ENCODE data around the gene MADCAM1.

MADCAM1 gene

DNA sequence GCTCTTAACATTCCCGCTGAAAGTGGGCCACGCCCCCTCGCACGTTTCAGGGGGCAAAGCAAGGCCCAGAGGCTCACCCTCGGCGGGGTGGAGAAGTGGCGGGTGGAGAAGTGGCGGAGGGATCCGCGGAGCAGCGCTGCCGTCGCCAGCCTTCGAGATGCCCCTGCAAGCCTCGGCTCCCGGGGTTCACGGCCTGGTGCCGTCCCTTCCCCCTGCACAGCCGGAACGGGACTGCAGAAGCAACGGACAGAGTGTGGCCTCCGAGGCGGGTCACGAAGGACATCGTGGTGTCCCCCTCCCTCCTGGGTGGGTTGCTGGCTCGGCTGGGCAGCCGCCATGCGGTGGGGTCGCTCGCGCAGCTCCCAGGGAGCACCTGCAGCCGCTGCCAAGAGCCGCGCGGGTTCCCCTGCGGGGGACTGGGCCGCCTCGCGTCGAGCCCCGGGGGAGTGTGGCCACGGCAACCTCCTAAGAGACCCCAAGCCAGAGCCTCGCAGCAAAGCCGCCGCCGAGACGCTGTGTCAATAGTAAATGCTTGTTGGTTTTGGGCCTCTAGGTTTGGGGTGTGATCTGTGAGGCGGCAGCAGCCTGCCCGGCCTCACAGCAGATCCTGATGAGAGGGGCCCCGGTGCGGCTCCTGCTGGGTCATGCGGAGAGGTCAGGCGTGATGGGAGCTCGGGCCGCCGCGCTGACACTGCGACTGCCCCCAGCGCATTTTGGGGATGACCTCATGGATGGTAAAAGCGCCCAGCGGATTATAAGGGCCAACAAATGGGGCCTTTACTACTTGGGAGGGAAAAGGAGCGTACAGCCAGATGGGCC is 16.5 kb downstream of the MADCAM1 start:
- Histone ChIP-seq H3K4me3 (ENCODE audit: low read depth, low read length) (no peak overlapping the region), H3K36me3 (replicated peaks) (no peaks in the 10 kb centered on the region), H3K27me3 (replicated peaks) (no peaks in the 10 kb centered on the region), H3K27ac (no peak overlapping the region)
- TF ChIP-seq, protein P1, sequence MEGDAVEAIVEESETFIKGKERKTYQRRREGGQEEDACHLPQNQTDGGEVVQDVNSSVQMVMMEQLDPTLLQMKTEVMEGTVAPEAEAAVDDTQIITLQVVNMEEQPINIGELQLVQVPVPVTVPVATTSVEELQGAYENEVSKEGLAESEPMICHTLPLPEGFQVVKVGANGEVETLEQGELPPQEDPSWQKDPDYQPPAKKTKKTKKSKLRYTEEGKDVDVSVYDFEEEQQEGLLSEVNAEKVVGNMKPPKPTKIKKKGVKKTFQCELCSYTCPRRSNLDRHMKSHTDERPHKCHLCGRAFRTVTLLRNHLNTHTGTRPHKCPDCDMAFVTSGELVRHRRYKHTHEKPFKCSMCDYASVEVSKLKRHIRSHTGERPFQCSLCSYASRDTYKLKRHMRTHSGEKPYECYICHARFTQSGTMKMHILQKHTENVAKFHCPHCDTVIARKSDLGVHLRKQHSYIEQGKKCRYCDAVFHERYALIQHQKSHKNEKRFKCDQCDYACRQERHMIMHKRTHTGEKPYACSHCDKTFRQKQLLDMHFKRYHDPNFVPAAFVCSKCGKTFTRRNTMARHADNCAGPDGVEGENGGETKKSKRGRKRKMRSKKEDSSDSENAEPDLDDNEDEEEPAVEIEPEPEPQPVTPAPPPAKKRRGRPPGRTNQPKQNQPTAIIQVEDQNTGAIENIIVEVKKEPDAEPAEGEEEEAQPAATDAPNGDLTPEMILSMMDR (IDR thresholded peaks at IDR 0.05; ENCODE audit: low read depth, low read length, missing control alignments) = no peak
- DNase-seq = no peak
- in situ Hi-C loops (cut with HindIII; ENCODE audit: low pct_ligation_motif_present, low sequenced_read_pairs) = no loop called here

DNA sequence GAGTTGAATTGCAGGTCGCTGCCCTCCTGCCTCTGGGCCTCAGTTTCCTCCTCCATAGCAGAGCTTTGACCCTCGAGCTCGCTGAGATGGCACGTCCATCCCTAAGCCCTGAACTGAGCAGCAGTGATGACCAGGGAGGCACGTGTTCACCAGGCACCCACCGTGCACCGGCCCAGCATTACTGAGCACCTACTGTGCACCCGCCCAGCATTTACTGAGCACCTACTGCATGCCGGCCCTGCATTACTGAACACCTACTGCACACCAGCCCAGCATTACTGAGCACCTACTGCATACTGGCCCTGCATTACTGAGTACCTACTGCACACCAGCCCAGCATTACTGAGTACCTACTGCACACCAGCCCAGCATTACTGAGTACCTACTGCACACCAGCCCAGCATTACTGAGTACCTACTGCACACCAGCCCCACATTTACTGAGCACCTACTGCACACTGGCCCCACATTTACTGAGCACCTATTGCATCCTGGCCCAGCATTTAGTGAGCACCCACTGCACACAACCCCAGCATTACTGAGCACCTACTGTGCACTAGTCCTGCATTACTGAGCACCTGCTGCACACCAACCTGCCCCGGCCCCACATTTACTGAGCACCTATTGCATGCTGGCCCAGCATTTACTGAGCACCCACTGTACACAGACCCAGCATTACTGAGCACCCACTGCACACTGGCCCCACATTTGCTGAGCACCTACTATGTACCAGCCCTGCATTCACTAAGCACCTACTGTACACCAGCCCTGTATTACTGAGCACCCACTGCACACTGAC is 17.3 kb downstream of the MADCAM1 start:
- H3K4me3 ChIP-seq (ENCODE audit: low read depth, low read length) = no peak overlapping the region
- in situ Hi-C loops (cut with HindIII; ENCODE audit: low pct_ligation_motif_present, low sequenced_read_pairs) = no loop called here
- H3K36me3 ChIP-seq (replicated peaks) = no peaks in the 10 kb centered on the region
- no peaks in the 10 kb centered on the region for H3K27me3 ChIP-seq (replicated peaks)
- TF ChIP-seq, protein P1 (IDR thresholded peaks at IDR 0.05; ENCODE audit: low read depth, low read length, missing control alignments) = no peak
- no peak overlapping the region for H3K27ac ChIP-seq
- DNase-seq = no peak

DNA sequence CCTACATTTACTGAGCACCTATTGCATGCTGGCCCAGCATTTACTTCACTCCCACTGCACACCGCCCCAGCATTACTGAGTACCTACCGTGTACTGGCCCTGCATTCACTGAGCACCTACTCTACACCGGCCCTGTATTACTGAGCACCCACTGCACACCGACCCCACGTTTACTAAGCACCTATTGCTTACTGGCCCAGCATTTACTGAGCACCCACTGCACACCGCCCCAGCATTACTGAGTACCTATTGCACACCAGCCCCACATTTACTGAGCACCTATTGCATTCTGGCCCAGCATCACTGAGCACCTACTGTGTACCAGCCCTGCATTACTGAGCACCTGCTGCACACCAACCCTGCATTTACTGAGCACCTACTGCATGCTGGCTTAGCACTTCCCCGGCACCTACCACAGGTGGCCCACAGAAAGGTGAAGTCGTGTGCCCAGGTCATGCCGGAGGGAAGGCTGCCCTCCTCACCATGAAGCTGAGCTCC is 17.9 kb downstream of the MADCAM1 start:
- TF ChIP-seq, protein P1 (IDR thresholded peaks at IDR 0.05; ENCODE audit: low read depth, low read length, missing control alignments) = no peak
- DNase-seq = no peak
- Histone ChIP-seq H3K27ac (no peak overlapping the region), H3K36me3 (replicated peaks) (no peaks in the 10 kb centered on the region), H3K27me3 (replicated peaks) (no peaks in the 10 kb centered on the region), H3K4me3 (ENCODE audit: low read depth, low read length) (no peak overlapping the region)
- in situ Hi-C loops (cut with HindIII; ENCODE audit: low pct_ligation_motif_present, low sequenced_read_pairs) = no loop called here

DNA sequence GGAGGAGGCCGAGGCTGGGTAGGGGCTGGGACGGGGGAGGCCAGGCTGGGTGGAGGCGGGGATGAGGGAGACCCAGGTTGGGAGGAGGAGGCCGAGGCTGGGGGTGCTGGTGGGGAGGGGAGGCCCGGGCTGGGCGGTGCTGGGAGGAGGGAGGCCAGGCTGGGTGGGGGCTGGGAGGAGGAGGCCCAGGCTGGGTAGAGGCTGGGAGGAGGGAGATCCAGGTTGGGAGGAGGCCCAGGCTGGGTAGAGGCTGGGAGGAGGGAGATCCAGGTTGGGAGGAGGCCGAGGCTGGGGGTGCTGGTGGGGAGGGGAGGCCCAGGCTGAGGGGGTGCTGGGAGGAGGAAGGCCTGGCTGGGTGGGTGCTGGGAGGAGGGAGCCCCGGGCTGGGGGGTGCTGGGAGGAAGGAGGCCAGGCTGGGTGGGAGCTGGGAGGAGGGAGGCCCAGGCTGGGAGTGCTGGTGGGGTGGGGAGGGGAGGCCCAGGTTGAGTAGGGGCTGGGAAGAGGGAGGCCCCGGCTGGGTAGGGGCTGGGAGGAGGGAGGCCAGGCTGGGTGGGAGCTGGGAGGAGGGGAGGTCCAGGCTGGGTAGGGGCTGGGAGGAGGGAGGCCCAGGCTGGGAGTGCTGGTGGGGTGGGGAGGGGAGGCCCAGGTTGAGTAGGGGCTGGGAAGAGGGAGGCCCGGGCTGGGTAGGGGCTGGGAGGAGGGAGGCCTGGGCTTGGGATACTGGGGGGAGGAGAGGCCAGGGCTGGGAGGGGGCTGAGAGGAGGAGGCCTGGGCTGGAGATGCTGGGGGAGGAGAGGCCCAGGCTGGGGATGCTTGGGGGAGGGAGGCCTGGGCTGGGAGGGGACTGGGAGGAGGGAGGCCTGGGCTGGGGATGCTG is 21.7 kb downstream of the MADCAM1 start:
- TF ChIP-seq, protein P1 (IDR thresholded peaks at IDR 0.05; ENCODE audit: low read depth, low read length, missing control alignments) = no peak
- H3K4me3 ChIP-seq (ENCODE audit: low read depth, low read length) = no peak overlapping the region
- no peaks in the 10 kb centered on the region for H3K27me3 ChIP-seq (replicated peaks)
- no peak for DNase-seq
- no peaks in the 10 kb centered on the region for H3K36me3 ChIP-seq (replicated peaks)
- H3K27ac ChIP-seq = no peak overlapping the region
- in situ Hi-C loops (cut with HindIII; ENCODE audit: low pct_ligation_motif_present, low sequenced_read_pairs) = no loop called here

DNA sequence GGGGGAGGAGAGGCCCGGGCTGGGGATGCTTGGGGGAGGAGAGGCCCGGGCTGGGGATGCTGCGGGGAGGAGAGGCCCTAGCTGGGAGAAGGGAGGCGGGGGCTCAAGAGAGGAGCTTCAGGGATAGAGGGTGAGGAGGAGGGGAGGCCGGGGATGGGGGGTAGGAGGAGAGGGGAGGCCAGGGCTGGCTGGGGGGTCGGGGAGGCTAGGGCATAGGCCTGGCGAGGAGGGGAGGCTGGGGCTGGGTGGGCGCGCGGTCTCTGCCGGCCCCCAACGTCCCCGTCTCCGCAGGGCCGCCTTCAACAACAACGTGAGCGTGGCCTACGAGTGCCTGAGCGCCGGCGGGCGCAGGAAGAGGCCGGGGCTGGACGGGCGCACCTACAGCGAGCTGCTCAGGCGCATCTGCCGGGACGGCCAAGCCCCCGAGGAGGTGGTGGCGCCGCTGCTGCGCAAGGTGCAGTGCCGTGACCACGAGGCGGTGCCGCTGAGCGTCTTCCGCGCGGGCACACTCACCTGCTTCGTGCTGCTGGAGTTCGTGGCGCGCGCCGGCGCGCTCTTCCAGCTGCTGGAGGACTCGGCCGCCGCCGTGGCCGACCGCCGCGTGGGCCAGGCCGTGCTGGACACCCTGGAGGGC is 22.4 kb downstream of the MADCAM1 start:
- Histone ChIP-seq H3K36me3 (replicated peaks) (no peaks in the 10 kb centered on the region), H3K27ac (no peak overlapping the region), H3K27me3 (replicated peaks) (no peaks in the 10 kb centered on the region), H3K4me3 (ENCODE audit: low read depth, low read length) (no peak overlapping the region)
- TF ChIP-seq, protein P1 (IDR thresholded peaks at IDR 0.05; ENCODE audit: low read depth, low read length, missing control alignments) = no peak
- no peak for DNase-seq
- in situ Hi-C loops (cut with HindIII; ENCODE audit: low pct_ligation_motif_present, low sequenced_read_pairs) = no loop called here

Measured in brain microvascular endothelial cell (primary cell).